DMS153 treated with DMSO at 0.1 percent for 48 hours (cell line): ENCODE results near the gene ADCY4.
"Not testable (repeated sequence)": the region's sequence is repeated elsewhere in the genome, so short reads cannot be mapped to it uniquely, and the experiment has no call there.

ENCODE experiments used
- DNase-seq: peaks from one replicate; lab custom pipeline; 2025; ENCODE audit not compliant: unreplicated experiment; lab: John Stamatoyannopoulos, UW

Gene ADCY4

DNA sequence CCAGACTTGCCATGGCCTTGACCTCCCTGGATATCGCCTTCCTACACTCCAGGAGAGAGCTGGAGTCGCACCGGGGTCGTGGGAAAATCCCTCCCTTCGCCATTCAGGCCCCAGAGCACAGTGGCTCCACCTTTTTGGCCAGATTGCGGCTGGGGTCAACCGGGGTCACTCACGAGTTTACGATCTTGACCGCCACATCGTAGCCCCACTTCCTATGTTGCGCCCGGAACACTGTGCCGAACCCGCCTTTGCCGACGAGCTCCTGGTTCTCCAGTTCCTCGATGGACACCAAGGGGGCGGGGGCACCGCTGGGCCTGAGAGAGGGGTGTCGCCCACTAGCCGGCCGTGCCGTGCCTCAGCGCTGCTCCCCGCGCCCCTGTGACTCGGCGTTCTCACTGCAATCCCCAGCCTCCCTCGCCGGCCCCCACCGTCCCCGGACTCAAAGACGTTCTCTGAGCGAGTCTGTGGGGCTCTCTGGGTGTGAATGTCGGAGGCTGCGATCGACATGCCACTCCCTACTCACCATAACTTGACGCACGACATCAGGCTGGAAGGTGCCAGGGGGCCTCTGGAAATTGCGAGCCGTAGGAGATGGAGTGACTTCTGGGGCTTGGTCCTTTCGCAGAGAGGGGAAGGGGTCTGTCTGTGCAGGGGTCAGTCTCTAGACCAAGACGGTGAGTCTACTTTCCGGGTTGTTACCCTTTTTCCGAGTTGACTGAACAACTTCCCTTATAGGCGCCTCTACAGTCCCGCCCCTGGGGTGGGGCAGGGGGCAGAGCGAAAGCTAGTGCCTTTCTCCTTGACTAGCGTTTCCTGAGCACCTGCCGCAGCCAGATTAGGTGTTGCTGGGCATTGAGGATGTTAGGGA, 4.6 kb upstream of the ADCY4 start, which contains the start of gene RIPK3:
TSS of gene RIPK3 (minus strand) at position 708 of the 868 bp plus-strand sequence. CDS start at position 543, 165 bp downstream.
- peak; percentile 55 for DNase-seq

DNA sequence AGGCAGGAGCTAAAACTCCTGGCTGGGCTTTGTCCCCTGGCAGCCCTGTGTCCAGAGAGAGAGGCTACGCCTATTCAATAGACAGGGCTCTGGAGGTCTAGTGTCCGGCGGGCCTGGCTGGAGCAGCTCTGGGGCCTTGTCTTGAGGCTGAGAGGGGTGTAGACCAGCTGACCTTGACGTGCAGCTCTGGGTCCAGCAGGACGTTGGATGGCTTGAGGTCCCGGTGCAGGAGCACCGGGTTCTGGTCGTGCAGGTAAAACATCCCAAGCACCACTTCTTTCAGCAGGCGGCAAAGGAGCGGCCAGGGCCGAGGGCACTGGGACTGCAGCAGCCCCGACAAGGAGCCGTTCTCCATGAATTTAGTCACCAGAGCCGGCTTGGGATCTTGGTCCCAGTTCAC, 4.0 kb upstream of the ADCY4 start:
- no peak for DNase-seq

DNA sequence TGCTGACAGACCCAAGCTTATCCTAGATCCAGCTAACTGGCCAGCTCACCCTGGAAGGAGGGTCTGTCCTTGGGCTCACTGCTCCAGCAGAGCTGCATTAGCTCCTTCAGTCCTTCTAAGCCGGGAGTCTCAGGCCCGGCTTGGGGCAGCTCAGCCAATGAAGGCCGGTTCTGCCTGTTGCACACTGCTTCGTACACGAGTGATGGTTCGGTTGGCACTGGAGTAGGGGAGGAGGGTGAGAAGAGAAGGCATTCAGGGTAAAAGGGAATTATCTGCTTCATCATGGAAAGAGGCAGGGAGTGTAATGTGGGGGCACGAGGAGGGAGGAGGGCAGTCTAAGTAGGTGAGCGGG, 2.9 kb upstream of the ADCY4 start:
- no peak for DNase-seq

DNA sequence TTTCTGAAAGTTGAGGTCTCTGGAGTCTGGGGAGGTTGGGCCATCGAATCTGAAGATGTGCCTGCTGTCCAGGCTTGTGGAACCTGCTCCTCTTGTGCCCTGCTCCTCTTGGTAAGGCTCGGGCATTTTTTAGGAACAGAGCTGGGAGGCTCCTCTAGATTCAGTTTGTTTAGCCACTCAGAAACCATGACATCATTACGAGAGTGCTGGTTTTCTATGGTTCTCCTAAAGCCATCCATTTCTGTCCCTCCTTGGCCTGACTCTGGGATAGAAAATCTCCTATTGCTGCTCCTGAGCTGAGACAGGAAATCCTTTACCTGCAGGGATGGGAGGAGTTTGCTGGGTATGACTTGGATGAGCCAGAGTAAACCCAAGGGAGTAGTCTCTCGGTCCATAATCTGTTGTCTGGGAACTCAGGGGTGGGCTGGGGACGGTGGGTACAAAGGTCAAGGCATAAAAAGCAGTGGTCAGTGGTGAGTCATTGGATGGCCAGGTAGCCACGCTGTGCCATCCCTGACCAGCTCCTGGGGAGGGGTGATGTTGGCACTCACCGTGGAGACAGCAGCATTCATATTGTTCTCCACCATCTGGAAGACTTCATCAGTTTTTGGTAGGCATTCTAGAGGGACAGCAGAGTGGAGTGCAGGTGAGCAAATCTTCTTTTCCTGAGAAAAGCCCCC, 2.4 kb upstream of the ADCY4 start:
- no peak for DNase-seq

DNA sequence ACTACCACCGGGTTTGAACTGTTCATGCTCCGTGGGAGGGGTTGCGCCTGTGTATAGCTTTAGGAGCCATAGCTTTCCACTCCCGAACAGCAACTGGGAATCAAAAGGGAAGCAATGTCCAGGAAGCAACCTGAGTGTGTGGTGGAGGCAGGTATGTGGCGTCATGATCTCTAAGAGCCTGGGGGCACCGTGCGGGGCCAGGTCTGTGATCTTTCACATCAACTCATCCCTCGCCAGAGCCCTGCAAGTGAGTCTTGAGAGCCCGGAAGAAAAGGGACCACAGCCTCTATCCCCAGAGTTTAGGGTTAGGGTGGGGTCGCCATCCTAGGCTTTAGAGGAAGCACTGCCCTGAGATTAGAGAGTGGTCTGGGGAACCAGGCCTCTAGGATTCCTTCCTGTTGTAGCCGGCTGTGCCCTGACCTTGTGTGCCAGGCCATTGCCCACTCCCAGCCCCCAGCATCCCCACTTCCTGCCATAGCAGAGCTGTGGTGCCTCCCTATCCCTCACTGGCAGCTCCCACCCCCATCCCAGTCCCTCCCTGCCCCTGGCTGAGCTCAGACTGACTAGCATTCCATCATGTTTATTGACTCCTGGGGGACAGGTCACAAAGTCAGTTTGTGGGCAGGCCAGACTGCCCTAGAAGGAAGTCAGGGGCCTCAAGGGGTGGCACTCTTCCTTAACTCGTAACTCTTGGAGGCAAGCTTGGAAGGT, 745 bp upstream of the ADCY4 start:
- no peak for DNase-seq

DNA sequence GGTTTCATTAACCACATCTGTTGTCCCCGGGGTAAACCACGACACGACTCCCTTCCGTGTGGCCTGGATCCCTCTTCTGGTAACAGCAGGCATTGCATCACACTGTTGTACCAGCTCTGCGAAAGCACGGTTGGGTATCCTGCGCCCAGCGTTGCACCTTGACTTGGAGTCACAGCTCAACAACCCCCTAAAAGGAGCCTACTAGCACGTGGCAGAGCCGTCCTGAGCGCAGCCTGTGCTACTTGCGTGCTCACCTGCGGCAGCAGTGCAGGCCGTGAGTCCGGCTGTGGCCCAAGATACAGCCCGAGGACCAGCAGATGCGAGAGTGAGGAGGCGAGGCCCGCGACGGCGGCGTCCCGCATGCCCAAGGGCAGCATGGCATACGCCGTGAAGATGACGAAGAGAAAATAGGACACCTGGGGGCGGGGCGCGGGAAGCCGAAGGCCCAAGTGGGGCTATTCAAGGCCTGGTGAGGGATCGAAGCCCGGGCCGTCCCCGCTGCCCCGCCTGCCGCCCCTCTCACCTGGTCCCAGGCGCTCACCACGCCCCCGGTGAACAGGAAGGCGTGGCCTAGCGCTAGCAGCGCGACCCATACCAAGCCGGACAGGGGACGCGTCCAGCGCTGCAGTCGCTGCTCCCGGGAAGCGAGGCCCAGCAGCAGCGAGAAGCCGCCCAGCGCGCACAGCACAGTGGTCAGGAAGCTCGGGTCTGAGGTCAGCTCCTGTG, 2.4 kb downstream of the ADCY4 start:
- peak; percentile 61 for DNase-seq

DNA sequence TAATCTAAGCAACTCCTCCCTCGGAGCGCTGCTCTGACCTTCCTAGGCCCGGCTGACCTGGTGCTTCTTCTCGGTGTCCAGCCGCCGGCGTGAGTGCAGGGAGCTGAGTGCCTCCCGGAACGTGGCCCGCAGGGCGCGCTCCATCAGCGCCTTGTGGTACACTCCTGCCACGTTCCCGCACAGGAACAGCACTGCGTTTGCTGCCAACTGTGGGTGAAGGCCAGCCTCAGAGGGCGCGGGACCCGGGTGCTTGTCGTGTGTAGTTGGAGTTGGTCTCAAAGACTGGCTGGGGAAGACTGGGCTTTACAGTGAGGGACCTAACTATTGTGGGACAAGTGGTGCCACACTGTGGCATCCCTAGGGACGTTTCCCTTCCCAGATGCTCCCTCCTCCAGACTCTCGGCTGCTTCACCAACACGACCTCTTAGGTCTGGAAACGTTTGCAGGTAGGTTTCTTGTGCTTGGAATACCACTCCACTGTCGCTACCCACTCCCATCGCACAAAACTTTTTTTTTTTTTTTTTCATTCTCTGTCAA, 3.1 kb downstream of the ADCY4 start:
- peak; percentile 60 for DNase-seq

DNA sequence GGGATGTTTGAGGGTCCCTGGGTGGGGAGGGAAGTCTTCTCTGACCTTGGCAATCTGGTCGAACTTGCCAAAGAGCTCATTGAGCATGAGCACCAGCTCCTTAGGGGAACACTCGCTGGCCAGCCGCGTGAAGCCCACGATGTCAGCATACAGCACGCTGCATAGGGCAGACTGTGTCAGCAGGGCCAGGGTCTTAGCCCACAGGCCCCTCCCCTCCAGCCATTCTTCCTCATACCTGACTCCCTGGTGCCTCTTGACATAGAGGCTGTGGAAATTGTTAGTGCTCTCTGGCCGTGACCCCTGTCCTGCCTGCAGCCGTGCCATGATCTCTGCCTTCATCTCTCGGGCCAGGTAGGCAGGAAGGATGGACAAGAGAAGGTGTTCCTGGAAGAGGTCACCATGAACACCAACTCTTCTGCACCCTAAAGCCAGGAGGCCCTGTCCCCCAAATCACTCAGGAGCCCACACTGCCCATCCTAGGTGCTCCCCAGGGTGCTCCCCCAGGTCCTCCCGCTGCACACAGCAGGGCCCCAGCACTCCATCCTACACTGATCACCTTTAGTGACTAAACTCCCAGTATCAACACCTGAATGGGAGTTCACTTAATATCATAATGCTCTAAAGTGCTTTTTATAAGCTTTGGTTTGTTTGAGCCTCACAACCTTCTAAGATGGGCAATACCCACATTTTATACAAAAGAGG, 3.7 kb downstream of the ADCY4 start:
- DNase-seq, result no peak

DNA sequence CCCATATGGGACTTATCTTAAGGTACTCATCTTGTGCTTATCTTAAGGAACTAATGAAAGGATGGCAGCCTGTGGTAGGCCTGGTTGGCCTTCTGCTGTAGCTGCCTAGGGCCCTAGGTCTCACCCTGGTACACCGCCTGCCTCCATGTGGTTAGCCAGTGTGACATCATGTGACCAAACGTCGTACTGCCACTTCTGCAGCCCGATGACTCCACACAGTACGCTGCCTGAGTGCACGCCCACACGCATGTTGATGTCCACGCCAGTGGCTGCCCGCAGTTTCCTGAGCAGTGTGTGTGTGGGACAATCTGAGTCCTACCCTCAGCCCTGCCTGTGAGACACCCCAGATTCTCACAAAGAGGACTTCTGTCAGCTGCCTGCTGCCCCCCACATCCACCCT, 5.1 kb downstream of the ADCY4 start:
- DNase-seq, result no peak

DNA sequence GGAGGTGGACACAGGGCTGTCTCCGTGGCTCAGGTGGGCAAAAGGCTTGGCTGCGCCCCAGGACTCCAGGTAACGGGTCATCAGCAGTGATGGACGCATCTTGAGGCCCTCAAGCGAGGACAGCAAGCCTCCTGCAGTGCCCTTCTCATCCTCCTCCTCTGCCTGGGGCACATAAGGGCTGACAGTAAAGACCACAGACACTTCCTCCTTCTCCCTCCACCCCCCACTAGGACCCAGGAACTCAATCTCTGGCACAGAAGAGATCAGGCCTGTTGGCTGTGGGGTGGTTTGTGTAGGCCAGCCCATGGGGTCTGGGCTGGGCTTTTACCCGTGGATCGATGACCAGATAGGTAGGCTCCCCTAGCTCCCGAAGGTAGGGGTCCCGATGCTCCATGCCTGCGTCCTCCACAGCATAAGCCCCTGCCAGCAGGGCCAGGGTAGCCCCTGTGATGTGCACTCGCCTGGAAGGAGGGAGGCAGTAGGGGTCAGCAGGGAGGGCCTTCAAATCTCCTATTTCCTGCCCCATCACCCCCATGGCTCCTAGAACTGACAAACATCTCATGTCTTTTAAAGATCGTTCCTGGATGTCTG, 5.7 kb downstream of the ADCY4 start:
- no peak for DNase-seq

DNA sequence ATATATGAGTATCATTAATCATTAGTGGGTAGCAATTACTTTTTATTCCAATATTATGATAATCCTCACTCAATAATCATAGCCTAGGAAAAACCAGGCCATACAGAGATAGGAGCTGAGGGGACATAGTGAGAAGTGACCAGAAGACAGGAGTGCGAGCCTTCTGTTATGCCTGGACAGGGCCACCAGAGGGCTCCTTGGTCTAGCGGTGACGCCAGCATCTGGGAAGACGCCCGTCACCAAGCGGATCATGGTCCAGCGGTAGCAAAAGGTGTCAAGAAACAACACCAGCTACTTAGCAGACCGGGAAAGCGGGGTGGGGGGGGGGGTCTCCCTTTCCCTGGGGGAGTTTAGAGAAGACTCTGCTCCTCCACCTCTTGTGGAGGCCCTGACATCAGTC, 7.0 kb downstream of the ADCY4 start:
- not testable (repeated sequence) for DNase-seq

DNA sequence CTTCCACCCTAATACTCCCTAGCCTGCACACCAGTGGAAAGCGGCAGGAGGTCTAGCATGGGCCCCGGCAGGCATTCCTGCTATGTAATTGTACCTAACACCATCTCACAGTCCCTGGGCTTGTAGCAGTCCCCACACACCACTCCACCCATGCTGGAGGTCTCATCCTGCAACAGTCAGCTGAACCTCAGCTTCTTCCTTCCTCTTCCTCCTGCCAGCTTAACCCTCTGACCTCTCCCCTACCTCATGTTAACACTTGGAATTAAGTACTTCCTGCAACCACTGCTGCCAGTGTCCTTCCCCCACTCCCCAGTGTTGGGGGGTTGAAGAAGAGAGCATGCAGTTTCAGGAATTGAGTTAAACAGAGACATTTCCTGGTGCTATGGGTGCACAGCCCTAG, 7.6 kb downstream of the ADCY4 start:
- no peak for DNase-seq

DNA sequence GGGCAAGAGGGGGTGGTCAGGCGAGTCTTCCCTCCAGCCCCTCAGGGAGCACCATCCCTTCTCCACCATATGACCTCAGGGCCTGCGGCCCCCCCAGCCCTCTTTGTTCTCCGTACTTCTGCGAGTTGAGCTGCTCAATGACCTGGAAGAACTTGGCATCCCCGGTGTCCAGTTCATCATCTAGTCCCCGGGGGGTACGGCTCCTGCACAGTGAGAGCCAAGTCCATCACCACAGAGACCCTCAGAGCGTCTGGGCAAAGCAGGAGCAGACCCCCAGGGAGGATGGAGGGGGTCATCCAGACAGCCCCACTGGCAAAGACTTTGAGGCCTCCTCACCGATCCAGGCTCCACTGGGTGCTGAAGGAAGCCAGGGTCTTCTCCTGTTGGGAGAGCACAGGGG, 8.9 kb downstream of the ADCY4 start:
- no peak for DNase-seq

DNA sequence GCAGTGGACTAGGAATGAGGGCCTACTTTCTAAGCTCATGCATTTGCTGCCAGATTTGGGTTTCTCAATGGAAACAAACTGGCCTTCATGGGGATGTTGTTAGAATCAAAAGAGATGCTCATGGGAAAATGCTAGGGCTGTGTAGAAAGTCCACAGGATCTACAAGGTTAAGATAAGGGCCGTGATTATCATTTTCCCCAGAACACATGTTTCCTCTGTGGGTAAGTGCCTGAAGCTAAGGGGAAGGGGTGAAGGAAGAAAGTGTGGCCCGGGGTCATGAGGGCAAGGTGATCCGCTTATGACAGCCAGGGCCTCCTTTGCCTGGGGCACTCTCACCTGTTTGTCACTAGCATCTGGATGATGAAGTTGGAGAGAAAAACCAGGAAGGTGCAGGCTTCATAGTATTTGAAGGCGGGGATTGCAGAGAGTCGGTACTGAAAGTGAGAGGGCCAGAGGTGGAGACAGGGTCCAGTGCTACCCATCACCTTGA, 9.8 kb downstream of the ADCY4 start:
- DNase-seq, result no peak

DNA sequence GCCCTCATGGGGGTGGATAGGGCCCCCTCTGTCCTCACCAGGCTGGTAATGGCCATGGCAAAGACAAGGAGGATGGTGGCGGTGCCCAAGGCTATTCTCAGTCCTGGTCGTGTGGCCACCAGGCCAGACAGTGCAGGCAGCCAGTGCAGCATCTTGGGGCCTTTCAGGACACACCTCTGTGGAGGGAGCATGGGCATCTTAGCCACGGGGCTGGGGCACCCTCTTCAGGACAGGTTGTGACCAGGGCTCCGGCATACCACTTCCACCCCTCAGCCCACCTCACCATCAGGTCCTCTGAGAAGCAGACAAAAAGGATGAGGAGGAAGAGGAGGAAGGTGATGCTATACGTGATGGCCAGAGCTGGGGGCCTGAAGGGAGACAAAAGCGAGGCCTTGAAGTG, 10.8 kb downstream of the ADCY4 start:
- no peak for DNase-seq

DNA sequence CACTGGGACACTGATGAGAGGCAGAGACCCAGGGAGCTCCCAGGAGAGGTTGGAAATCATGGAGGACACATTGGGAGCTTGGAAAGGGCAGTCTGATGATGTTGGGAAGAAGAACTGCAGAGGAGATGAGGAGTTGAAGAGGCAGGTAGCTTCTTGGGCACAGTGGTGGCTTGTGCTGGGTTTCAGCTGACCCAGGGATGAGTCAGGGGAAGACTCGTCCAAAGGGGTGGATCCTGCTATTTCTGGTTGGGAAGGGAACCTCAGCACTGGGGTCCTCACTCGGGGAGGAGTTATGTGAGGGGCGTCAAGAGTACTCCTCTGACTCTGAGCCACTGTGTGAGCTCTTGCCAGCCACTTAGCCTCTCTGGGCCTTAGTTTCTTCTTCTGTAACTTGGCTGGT, 11.5 kb downstream of the ADCY4 start:
- no peak for DNase-seq

DNA sequence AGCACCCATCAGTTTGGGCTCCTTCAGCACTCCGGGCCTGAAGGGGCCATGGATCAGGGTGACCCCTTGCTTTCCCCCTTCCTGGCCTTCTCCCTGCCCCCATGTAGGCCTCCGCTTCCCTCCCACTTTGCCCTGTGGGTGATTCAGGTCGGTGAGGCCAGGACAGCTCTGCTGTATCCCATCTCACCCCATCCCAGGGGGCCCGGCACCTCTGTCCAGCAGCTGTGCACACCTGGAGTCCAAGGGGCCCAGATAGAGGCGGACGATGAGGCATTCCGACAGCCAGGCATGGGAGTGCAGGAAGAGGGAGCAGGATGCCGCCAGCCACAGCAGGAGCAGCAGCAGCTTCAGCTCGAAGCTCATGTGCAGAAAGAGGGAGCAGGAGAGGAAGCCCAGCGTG, 12.2 kb downstream of the ADCY4 start:
- DNase-seq, result no peak

DNA sequence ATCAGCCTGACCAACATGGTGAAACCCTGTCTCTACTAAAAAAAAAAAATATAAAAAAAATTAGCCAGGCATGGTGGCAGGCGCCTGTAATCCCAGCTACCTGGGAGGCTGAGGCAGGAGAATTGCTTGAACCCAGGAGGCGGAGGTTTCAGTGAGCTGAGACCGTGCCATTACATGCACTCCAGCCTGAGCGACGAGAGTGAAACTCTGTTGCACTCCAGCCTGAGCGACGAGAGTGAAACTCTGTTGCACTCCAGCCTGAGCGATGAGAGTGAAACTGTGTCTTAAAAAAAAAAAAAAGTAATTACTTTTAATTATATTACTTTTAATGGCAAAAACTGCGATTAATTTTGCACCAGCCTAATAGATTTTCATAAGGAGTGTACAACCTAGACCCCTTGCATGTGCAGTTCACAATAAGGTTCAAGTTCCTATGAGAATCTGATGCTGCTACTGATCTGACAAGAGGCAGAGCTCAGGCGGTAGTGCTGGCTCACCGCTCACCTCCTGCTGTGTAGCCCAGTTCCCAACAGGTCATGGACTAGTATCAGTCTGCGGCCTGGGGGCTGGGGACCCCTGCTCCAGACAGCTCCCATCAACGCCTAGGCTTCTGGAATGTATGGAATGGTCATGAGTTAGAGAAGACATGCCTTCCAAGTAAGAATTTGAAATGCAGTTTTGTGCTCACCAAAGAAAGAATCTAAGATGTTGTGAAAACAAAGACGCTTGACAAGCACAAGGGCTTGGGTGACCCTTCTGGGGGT, 13.5 kb downstream of the ADCY4 start:
- no peak for DNase-seq
